Thymus (tissue), 11 donors: ENCODE data around the gene LRRIQ3. TPM values are rescaled to one million over a fixed set of nuclear protein-coding genes. Genes with fewer than 3 reads are reported as not detected.

Source experiments
- DNase-seq, 9 donors: peaks; one replicate each; pipeline ENCODE4 v3.0.0-alpha.2; 2013; ENCODE audit warnings: low spot score in 9 of 9, low read depth in 6 of 9, missing footprints in 1 of 9
- H3K27ac ChIP-seq, 2 donors: one replicate each; pipeline ENCODE4 v1.5.1; 2013; ENCODE audit warnings: control low read depth in 1 of 2, low read depth in 1 of 2, low read length in 1 of 2, mild to moderate bottlenecking in 1 of 2, moderate library complexity in 1 of 2
- H3K27me3 ChIP-seq, 2 donors: one replicate each; pipeline ENCODE4 v1.5.1; 2013; ENCODE audit warnings: low read length in 1 of 2; ENCODE audit not compliant: control insufficient read depth in 2 of 2, insufficient read depth in 1 of 2
- H3K36me3 ChIP-seq, 2 donors: one replicate each; pipeline ENCODE4 v1.5.1; 2013; ENCODE audit warnings: low read length in 1 of 2, mild to moderate bottlenecking in 1 of 2, moderate library complexity in 1 of 2; ENCODE audit not compliant: control insufficient read depth in 2 of 2, insufficient read depth in 2 of 2
- H3K4me1 ChIP-seq, 2 donors: one replicate each; pipeline ENCODE4 v1.5.1; 2013; ENCODE audit warnings: low read length in 2 of 2; ENCODE audit not compliant: control insufficient read depth in 2 of 2, insufficient read depth in 2 of 2
- H3K4me3 ChIP-seq, 2 donors: one replicate each; pipeline ENCODE4 v1.5.1; 2013; ENCODE audit warnings: low read length in 2 of 2, control low read depth in 1 of 2, mild to moderate bottlenecking in 1 of 2
- H3K9me3 ChIP-seq, 2 donors: one replicate each; pipeline ENCODE4 v1.5.1; 2013; ENCODE audit warnings: low read length in 1 of 2, mild to moderate bottlenecking in 1 of 2; ENCODE audit not compliant: control insufficient read depth in 2 of 2, insufficient read depth in 1 of 2
- WGBS: extraction: QIAGEN DNeasy Blood & Tissue Kit; methylation state at CpG from one replicate; pipeline ENCODE4 v1.1.7; 2013; 5-methylcytosine and 5-hydroxymethylcytosine counted together
- polyA plus RNA-seq: library from polyadenylated mRNA; stranded (reverse); fragments of 200-250 nt; gene quantifications from one replicate; pipeline ENCODE4 v1.2.3, GENCODE V29; 2013
- total RNA-seq: library from RNA; stranded (reverse); fragments of 120-200 nt; gene quantifications from one replicate; pipeline ENCODE4 v1.2.4, GENCODE V29; 2013
- donor health status: healthy.

LRRIQ3 gene
- total and polyA plus RNA-seq, 2 donors, result 1.3 to 1.4 TPM

DNA sequence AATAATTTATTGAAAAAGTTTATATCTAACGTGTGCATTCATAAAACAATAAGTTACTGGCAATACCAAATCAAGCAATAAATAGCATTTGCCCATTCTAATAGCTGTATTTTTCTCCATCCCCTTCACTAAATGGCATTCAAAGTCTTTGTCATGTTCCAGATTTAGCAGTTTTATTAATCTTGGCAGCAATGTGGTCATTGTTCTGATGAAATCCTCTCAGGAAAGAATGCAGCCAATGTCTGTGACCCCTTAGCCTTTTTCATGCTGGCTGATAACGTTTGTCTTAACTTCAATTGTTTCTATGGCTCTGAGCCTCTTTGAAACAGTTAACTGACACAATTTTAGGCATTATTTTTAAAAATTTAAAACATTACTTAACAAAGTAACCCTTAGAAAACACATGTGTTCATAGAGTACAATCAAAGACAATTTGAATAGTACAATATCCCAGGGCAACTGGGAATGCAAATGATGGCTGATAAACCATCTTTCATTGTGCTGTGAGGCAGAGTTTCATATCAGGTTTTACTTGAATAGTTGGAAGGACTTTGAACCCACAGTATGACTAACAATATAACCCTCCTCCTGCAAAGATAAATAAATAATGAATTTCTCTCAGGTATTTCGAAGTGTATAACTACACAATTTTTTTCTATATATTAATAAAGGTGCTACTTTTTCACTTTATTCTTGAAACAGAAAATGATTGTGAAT, 217.5 kb downstream of the LRRIQ3 start:
- Histone ChIP-seq H3K4me3 (no peak overlapping the region), H3K4me1 (no peaks in the 10 kb centered on the region), H3K27ac (no peak overlapping the region), H3K9me3 (peaks cover 0 to 3% of the 10 kb centered on the region in 2 donors), H3K36me3 (no peaks in the 10 kb centered on the region), H3K27me3 (no peaks in the 10 kb centered on the region)
- 61% methylated on average over 3 of the region's 3 CpGs for whole genome bisulfite sequencing
- DNase-seq, result no peak

DNA sequence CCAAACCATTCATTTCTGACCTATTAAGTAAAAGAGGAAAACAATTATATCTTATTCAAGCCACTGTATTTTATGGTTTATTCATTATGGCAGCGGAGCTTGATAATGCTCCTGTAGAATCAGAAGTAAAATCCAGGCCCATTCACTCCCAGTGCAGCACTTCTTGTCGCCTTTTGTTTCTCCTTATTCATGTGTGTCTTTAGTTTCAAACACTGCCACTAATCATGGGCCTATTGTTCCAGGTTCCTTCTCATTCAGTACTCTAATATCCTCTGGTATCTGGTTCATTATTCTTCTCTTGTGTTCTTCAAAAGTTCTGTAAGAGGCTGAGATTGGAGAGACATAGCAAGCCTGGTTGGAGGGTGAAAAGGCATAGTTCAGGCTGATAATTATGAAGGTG, 218.3 kb downstream of the LRRIQ3 start:
- WGBS, result 90% methylated on average over 2 of the region's 2 CpGs
- no peaks in the 10 kb centered on the region for H3K27me3 ChIP-seq
- no peak for DNase-seq
- H3K27ac ChIP-seq, result no peak overlapping the region
- no peaks in the 10 kb centered on the region for H3K4me1 ChIP-seq
- no peak overlapping the region for H3K4me3 ChIP-seq
- no peaks in the 10 kb centered on the region for H3K36me3 ChIP-seq
- peaks cover 0 to 3% of the 10 kb centered on the region in 2 donors for H3K9me3 ChIP-seq

DNA sequence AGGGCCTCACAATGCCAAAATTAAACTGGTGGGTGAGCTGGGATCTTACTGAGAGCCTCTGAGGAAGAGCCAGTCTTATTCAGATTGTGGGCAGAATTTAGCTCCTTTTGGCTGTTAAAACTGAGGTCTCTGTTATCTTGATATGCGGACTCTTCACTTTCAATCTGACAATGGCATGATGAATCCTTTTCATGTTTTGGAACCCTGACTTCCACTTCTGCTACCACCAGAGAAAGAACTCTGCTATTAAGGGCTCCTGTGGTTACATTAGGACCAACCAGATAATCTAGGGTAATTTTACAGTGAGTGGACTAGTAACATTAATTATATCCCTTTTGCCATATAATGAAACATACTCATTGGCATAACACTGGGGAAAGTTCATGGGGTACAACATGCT, 219.0 kb downstream of the LRRIQ3 start:
- no peaks in the 10 kb centered on the region for H3K4me1 ChIP-seq
- no peak for DNase-seq
- no peak overlapping the region for H3K27ac ChIP-seq
- H3K4me3 ChIP-seq, result no peak overlapping the region
- peaks cover 0 to 3% of the 10 kb centered on the region in 2 donors for H3K9me3 ChIP-seq
- WGBS, result 95% methylated on average over 1 of the region's 1 CpG
- no peaks in the 10 kb centered on the region for H3K36me3 ChIP-seq
- H3K27me3 ChIP-seq, result no peaks in the 10 kb centered on the region

Other genes starting within 250 kb of the LRRIQ3 start
- gene FPGT, start 66 bp upstream of the LRRIQ3 start, total RNA-seq, result 15.2 TPM
- gene FPGT, start 66 bp upstream of the LRRIQ3 start, polyA plus RNA-seq, result 9.0 TPM
- 0.61 TPM for gene TNNI3K, start 37.2 kb upstream of the LRRIQ3 start, total RNA-seq
- gene TNNI3K, start 37.2 kb upstream of the LRRIQ3 start, polyA plus RNA-seq, result 0.94 TPM